22Rv1 (cell line): Measurements from ENCODE around the gene SHROOM4.

ENCODE experiments used
- H3K27ac ChIP-seq: fragments of 450-650 bp; 2 replicates; pipeline ENCODE4 v1.5.1; 2017
- ZFX ChIP-seq: fragments of 450-650 bp; IDR thresholded peaks from 2 replicates; pipeline ENCODE4 v1.6.1; 2017; ENCODE audit warnings: antibody characterized with exemption, borderline replicate concordance
- TF ChIP-seq, protein P1 (sequence below): fragments of 450-650 bp; IDR thresholded peaks from 2 replicates; pipeline ENCODE4 v1.5.1; 2017; ENCODE audit warnings: mild to moderate bottlenecking

SHROOM4 gene

DNA sequence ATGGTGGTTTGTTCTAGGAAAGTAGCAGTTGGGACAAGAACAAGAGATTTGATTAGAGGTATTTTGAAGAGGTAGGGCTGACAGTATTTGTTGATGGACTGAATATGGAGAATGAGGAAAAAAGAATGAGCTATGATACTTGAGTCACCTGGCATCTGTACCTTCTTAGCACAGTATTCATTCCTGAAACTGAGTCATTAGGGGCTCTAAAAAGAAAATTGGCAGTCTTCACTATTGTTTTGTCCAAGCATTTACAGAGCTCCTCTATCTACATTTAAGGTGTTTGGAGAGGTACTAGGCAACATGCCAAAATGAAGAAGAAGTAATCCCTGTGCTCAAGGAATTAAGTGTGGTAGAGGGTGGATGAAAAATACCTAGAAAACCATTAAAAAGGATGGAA lies 165.8 kb downstream of the SHROOM4 start:
- no peak overlapping the region for H3K27ac ChIP-seq
- TF ChIP-seq, protein P1, sequence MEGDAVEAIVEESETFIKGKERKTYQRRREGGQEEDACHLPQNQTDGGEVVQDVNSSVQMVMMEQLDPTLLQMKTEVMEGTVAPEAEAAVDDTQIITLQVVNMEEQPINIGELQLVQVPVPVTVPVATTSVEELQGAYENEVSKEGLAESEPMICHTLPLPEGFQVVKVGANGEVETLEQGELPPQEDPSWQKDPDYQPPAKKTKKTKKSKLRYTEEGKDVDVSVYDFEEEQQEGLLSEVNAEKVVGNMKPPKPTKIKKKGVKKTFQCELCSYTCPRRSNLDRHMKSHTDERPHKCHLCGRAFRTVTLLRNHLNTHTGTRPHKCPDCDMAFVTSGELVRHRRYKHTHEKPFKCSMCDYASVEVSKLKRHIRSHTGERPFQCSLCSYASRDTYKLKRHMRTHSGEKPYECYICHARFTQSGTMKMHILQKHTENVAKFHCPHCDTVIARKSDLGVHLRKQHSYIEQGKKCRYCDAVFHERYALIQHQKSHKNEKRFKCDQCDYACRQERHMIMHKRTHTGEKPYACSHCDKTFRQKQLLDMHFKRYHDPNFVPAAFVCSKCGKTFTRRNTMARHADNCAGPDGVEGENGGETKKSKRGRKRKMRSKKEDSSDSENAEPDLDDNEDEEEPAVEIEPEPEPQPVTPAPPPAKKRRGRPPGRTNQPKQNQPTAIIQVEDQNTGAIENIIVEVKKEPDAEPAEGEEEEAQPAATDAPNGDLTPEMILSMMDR, result no peak
- TF ChIP-seq ZFX, result no peak

DNA sequence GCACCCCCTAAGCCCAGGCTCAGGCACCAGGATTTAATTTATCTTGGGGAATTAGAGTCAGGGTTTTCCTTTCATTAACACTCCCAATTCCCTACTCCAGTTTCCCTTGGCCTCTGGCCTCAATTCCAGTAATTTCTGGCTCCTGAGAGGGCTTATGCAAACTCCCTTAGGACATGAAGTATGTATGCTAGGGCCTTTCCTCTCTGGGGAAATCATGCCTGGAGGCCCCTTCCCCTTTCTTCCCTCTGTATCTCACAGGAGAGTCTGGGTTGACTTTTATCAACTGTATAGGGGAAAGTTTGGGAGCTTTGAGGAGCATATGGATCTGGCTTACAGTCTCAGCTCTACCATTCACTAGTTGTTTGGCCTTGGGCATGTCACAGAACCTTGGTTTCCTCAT lies 169.5 kb downstream of the SHROOM4 start:
- no peak overlapping the region for H3K27ac ChIP-seq
- TF ChIP-seq, protein P1, result no peak
- TF ChIP-seq ZFX, result no peak

DNA sequence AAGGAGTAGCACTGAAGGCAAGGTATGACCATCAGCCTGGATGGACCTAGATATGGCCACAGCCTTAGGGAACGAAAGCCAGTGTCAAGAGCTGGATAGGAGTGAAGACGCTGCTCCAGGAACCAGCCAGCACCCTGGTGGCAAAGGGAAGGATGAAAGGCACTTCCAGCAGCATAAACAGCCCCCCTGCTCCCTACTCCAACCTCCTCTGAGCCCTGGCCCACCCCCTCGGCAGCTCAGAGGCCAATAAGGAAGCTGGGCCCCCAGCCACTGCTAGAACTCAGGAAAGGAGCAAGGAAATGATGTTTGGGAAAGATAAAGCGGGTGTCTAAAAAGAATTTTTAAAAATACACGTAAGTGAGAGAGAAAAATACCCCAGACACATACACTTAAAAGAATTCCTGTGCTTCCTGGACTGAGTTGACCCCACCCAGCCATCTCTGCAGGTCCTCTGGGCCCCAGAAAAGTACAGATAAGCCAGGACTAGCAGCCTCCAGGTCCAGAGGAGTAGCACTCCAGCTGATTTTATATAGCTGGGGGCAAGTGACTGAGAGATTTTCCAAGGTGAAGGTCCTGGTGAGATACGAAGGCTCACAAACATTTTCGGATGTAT lies 170.4 kb downstream of the SHROOM4 start:
- TF ChIP-seq, protein P1, result no peak
- no peak for TF ChIP-seq ZFX
- no peak overlapping the region for H3K27ac ChIP-seq

DNA sequence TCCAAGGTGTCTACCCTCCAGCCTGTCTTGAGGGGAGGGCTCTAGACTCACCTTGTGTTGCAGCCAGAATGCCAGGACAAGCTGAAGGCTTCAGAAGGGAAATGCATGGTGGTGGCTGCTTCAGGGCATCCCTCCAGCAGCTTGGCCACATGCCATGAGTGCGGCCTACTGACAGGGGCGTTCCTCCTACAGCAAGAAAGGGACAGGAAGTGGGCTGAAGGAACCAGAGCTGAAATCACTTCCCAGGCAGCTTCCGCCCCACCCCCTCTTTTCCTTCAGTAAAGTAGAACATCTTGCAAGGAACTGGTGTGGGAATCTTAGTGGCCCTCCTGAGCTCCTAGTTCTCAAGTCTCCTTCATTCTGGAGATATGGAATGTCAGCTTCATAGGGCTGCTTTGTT lies 175.9 kb downstream of the SHROOM4 start:
- no peak overlapping the region for H3K27ac ChIP-seq
- no peak for TF ChIP-seq ZFX
- TF ChIP-seq, protein P1, result no peak

DNA sequence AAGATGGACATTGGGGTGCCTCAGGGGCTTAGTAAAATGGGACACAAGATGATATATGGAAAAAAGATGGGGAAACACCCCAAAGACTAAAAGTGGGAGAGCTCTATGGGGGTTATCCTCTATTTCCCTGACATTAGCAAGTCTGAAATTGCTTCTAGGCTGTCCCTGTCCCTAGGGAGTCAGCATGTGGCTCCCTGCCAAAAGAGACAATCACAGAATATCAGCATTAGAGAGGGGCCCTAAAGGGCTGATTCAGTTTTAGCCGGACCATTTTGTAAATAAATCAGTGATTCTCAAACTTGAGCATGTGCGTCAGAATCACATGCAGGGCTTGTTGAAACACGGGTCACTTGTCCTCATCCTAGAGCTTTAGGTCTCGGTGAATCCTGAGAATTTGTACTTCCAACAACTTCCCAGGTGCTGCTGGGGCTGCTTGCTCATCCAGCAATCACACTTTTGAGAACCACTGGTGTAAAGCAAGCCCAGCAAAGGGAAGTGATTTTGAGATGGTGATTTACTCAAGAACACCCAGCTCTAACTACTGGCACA lies 178.1 kb downstream of the SHROOM4 start:
- H3K27ac ChIP-seq, result no peak overlapping the region
- no peak for TF ChIP-seq ZFX
- TF ChIP-seq, protein P1, result no peak

DNA sequence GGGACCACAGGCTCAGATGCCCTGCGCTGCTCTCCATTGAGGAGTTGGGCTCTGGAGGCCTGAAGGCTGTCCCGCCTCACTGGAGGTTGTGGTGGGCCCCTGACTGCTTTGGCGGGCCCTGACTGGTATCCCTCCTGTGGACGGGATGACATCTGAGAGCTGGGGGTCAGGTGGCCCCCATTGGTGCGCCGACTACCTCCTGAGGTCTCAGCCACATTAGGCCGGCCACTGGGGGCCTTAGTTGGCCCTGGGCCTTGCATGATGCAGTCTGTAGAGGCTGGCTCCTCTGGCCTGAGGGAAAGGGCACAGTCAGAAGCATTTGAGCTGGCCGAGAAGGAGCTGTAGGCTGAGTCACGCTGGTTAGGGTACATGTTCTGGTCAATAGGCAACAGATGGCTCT lies 178.8 kb downstream of the SHROOM4 start:
- TF ChIP-seq, protein P1, result no peak
- TF ChIP-seq ZFX, result no peak
- H3K27ac ChIP-seq, result no peak overlapping the region

DNA sequence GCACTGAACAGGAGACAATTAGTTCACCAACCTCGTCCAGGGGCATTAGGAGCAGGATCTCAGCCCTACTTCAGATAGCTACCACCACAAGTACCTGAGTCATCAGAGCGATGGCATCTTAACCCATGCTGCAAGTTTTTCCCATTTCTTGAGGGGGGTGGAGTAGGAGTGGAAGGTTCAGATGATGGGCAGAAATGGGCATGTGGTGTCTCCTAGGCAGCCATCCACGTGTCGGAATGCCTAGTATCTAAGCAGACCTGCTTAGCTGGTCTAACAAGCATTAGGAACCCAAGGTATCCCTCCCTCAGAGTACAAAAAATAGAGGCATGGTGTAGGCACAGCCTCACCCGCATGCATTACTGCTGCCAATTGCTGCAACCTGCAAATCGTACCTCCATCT lies 184.2 kb downstream of the SHROOM4 start:
- TF ChIP-seq, protein P1, result no peak
- no peak for TF ChIP-seq ZFX
- H3K27ac ChIP-seq, result no peak overlapping the region
